ENCODE results near the gene DIDO1. TPM values are rescaled to one million over a fixed set of nuclear protein-coding genes. Genes with fewer than 3 reads are reported as not detected.

The DIDO1 gene
- total RNA-seq, 1 donor from 2014 or later: 41.6 TPM

DNA sequence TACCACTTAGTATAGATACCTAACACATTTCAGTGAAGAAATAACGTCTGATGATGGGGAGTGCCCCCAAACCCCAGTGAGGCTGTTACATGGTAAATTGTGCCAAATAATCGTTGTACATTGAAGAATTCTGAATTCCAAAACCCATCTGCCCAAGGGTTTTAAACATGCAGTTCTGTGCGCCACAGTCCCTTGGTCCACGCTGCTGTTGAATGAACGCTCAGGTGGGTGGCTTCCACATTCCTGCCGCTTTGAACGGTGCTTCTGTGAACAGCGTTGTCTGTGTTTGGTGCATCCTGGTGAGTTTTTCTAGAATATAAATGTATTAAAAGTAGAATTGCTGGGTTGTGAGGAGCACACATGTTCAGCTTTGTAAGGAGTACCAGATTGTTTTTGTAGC lies 14.6 kb upstream of the DIDO1 start:
- Mint-ChIP-seq H3K9me3 (ENCODE audit: low read depth) (no peaks in the 10 kb centered on the region), H3K36me3 (ENCODE audit: low read depth) (peaks cover 12% of the 10 kb centered on the region), H3K27me3 (ENCODE audit: low read depth) (no peaks in the 10 kb centered on the region), H3K27ac (ENCODE audit: unreplicated experiment) (no peak overlapping the region), H3K4me3 (ENCODE audit: unreplicated experiment) (no peak overlapping the region), H3K4me1 (ENCODE audit: low read depth) (peaks cover 36% of the 10 kb centered on the region)
- TF ChIP-seq, protein P1, sequence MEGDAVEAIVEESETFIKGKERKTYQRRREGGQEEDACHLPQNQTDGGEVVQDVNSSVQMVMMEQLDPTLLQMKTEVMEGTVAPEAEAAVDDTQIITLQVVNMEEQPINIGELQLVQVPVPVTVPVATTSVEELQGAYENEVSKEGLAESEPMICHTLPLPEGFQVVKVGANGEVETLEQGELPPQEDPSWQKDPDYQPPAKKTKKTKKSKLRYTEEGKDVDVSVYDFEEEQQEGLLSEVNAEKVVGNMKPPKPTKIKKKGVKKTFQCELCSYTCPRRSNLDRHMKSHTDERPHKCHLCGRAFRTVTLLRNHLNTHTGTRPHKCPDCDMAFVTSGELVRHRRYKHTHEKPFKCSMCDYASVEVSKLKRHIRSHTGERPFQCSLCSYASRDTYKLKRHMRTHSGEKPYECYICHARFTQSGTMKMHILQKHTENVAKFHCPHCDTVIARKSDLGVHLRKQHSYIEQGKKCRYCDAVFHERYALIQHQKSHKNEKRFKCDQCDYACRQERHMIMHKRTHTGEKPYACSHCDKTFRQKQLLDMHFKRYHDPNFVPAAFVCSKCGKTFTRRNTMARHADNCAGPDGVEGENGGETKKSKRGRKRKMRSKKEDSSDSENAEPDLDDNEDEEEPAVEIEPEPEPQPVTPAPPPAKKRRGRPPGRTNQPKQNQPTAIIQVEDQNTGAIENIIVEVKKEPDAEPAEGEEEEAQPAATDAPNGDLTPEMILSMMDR (IDR thresholded peaks at IDR 0.05): no peak
- DNase-seq (ENCODE audit: low spot score): no peak

DNA sequence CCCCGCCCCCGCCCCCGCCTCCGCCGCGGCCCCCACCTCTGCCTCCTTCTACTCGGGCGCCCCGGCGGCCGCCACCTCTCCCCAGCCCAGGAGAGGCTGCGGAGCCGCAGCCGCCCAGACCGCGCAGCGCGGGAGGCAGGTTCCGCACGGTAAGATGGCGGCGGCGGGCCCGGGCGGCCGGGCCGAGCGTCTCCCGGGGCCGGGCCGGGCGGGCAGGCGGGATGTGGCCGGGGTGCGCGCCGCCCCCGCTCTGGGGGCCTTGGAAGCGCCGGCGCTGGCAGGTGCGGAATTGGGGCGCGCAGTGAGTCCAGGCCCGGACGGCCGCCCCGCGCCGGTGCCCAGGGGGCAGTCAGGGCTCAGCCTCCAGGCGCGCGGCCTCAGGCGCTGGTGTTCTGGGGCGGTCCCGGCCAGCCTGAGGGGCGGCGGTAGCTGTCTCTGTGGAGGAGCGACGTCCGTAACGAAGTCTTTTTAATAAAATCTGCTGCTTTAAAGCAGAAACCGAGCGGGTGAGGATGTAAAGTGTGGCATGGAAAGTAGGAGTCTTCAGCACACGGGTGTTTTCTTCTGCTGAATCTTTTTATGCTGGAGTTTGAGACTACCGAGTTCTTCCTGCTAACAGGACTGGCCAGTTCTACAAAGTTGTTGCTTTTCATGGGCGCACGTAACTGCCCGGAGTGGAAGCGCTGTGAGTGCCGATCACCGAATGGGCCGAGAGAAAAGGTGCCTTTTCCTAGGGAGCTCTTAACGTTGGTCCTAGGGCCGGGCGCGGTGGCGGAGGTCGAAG lies 12.0 kb upstream of the DIDO1 start, which contains the start of gene GID8:
GID8 (plus strand) TSS at position 43 of the 784 bp plus-strand sequence. CDS start 3,356 bp downstream, outside the sequence.
- H3K4me3 Mint-ChIP-seq (ENCODE audit: unreplicated experiment): peak within 1 kb of the TSS; percentile 84
- H3K27me3 Mint-ChIP-seq (ENCODE audit: low read depth): no peaks in the 10 kb centered on the region
- peaks cover 36% of the 10 kb centered on the region for H3K4me1 Mint-ChIP-seq (ENCODE audit: low read depth)
- TF ChIP-seq, protein P1 (IDR thresholded peaks at IDR 0.05): peak; percentile 50
- H3K9me3 Mint-ChIP-seq (ENCODE audit: low read depth): no peaks in the 10 kb centered on the region
- H3K27ac Mint-ChIP-seq (ENCODE audit: unreplicated experiment): peak within 1 kb of the TSS; percentile 98
- DNase-seq (ENCODE audit: low spot score): no peak
- peaks cover 3% of the 10 kb centered on the region for H3K36me3 Mint-ChIP-seq (ENCODE audit: low read depth)

DNA sequence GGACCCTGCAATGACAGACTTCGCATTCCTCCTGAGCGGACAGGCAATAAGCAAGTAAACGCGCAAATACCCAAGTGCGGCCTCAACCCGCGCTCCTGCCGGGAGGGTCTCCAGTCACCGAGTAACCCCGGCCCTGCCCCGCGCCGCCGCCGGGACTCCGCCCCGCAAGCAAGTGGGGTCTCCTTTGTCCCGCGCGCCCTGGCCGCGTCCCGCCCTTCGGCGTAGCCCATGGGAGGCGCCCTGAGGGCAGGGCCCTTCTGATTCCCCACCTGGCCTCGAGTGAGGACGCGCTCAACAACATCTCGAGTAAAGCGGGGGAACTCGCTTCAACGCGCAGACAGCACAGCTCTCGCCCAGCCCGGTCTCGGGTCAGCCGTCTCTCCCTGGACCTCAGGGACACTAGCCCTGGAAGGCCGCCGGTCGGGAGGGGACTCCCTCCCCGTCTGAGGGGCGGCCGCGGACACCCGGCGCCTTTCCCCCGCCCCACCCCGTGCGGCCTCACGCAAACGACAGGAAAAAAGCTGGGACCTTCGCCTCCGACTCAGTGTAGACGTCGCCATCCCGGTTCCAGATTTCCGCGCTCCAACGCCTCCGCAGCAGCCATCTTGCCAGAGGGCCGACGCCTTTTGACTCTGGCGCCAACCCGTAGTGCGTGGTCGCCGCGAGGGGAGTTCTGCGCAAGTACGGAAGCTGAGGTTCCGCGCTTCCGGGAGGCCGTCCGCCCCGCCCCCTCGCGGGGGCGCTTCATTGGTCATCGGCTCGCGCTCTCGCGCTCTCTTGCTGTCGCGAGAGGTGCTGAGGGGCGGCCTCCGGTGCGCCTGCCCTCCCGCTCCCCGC lies 11.2 kb upstream of the DIDO1 start:
- peaks cover 39% of the 10 kb centered on the region for H3K4me1 Mint-ChIP-seq (ENCODE audit: low read depth)
- H3K9me3 Mint-ChIP-seq (ENCODE audit: low read depth): no peaks in the 10 kb centered on the region
- no peaks in the 10 kb centered on the region for H3K27me3 Mint-ChIP-seq (ENCODE audit: low read depth)
- peak; percentile 99 for DNase-seq (ENCODE audit: low spot score)
- H3K4me3 Mint-ChIP-seq (ENCODE audit: unreplicated experiment): no peak overlapping the region
- TF ChIP-seq, protein P1 (IDR thresholded peaks at IDR 0.05): no peak
- no peaks in the 10 kb centered on the region for H3K36me3 Mint-ChIP-seq (ENCODE audit: low read depth)
- peak overlapping the region; percentile 98 for H3K27ac Mint-ChIP-seq (ENCODE audit: unreplicated experiment)

DNA sequence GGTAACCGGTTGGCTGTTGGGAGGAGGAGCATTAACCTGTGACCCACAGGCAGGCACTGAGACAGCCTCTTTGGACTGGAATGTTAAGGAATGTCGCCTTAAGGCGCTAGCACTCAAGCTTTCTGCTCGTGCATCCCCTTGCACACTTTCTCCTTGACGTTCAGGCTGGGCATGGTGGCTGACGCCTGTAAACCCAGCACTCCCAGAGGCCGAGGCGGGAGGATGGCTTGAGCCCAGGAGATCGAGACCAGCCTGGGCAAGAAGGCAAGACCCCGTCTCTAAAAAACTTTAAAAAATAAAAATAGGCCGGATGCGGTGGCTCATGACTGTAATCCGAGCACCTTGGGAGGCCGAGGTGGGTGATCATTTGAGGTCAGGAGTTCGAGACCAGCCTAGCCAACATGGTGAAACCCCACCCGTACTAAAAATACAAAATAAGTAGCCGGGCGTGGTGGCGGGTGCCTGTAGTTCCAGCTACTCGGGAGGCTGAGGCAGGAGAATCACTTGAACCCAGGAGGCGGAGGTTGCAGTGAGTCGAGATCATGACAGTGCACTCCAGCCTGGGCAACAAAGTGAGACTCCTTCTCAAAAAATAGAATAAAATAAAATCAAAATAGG lies 9.8 kb upstream of the DIDO1 start:
- Mint-ChIP-seq H3K4me3 (ENCODE audit: unreplicated experiment) (no peak overlapping the region), H3K4me1 (ENCODE audit: low read depth) (peaks cover 27% of the 10 kb centered on the region), H3K27me3 (ENCODE audit: low read depth) (no peaks in the 10 kb centered on the region), H3K36me3 (ENCODE audit: low read depth) (no peaks in the 10 kb centered on the region), H3K27ac (ENCODE audit: unreplicated experiment) (peak overlapping the region; percentile 98), H3K9me3 (ENCODE audit: low read depth) (no peaks in the 10 kb centered on the region)
- TF ChIP-seq, protein P1 (IDR thresholded peaks at IDR 0.05): no peak
- no peak for DNase-seq (ENCODE audit: low spot score)

Data from chondrocyte (in vitro differentiated cells).